ENCODE results near the gene XPR1.

DNA sequence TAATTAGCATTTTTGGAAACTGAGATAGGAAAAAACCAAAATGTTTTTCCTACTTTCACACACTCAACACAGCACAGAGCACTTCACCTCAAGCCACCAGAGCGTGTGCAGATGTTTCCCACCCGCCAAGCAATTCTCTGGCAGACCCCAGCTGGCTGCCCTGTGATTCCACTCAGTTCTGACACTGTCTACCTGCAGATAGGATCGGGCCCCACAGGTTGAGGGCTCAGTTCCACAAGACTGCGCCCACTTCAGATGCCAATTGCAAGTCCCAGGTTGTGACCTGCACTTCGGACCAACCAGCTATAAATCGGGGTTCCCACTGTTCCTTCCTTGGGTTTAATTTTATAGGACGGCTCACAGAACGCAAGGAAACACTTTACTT, 290.8 kb downstream of the XPR1 start:
- TF ChIP-seq, protein P1, sequence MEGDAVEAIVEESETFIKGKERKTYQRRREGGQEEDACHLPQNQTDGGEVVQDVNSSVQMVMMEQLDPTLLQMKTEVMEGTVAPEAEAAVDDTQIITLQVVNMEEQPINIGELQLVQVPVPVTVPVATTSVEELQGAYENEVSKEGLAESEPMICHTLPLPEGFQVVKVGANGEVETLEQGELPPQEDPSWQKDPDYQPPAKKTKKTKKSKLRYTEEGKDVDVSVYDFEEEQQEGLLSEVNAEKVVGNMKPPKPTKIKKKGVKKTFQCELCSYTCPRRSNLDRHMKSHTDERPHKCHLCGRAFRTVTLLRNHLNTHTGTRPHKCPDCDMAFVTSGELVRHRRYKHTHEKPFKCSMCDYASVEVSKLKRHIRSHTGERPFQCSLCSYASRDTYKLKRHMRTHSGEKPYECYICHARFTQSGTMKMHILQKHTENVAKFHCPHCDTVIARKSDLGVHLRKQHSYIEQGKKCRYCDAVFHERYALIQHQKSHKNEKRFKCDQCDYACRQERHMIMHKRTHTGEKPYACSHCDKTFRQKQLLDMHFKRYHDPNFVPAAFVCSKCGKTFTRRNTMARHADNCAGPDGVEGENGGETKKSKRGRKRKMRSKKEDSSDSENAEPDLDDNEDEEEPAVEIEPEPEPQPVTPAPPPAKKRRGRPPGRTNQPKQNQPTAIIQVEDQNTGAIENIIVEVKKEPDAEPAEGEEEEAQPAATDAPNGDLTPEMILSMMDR (IDR thresholded peaks at IDR 0.05; ENCODE audit: extremely low read depth in 1 of 2, insufficient read depth in 1 of 2, low read depth in 1 of 2, low read length in 2 of 2) = no peak
- TF ChIP-seq GATA2 (IDR thresholded peaks at IDR 0.05; ENCODE audit: insufficient read depth, insufficient read length, low read depth, low read length) = no peak

Measured in endothelial cell of umbilical vein (primary cell).